HG03159 (cell line): ENCODE data around the gene HSD3B7.
"Not testable (repeated sequence)": the region's sequence is repeated elsewhere in the genome, so short reads cannot be mapped to it uniquely, and the experiment has no call there.

Experiments
- ATAC-seq: cut with Tn5 transposase; IDR thresholded peaks from one replicate; pipeline ENCODE4 v1.9.1; 2021; ENCODE audit warnings: mild to moderate bottlenecking, moderate library complexity; ENCODE audit not compliant: unreplicated experiment

Gene HSD3B7

GRCh38 chr16:31017756-31018155 is 32.7 kb downstream of the HSD3B7 start:
- ATAC-seq: not testable (repeated sequence)

- no peak for ATAC-seq
Measured at GRCh38 chr16:31020536-31020935, 35.5 kb downstream of the HSD3B7 start.

GRCh38 chr16:31022544-31023251 is 37.7 kb downstream of the HSD3B7 start:
- no peak for ATAC-seq

GRCh38 chr16:31023252-31023602 is 38.2 kb downstream of the HSD3B7 start:
- ATAC-seq: no peak

GRCh38 chr16:31023627-31024226 is 38.7 kb downstream of the HSD3B7 start:
- ATAC-seq: no peak

GRCh38 chr16:31025339-31025738 is 40.3 kb downstream of the HSD3B7 start:
- ATAC-seq: no peak

- ATAC-seq: no peak
Measured at GRCh38 chr16:31029272-31029671, 44.3 kb downstream of the HSD3B7 start.

- no peak for ATAC-seq
Measured at GRCh38 chr16:31031276-31031675, 46.3 kb downstream of the HSD3B7 start.

GRCh38 chr16:31032736-31033708 is 48.0 kb downstream of the HSD3B7 start, which contains the start of gene STX4:
Gene STX4, plus strand, starts transcription at chr16:31033558. Its CDS starts 248 bp downstream, at chr16:31033806.
- peak; percentile 70 for ATAC-seq

GRCh38 chr16:31033709-31034492 is 48.9 kb downstream of the HSD3B7 start:
- ATAC-seq: peak; percentile 53

- no peak for ATAC-seq
Measured at GRCh38 chr16:31036691-31037090, 51.7 kb downstream of the HSD3B7 start.
